ENCODE data around the gene DPCD. TPM values are rescaled to one million over a fixed set of nuclear protein-coding genes. Genes with fewer than 3 reads are reported as not detected.
A peak's percentile ranks its signal among the peaks of the same experiment; 100 is the strongest.
"Not testable (repeated sequence)": the region's sequence is repeated elsewhere in the genome, so short reads cannot be mapped to it uniquely, and the experiment has no call there.

The DPCD gene
- polyA plus RNA-seq, 4 donors: 4.2 to 18.3 (median 12.2) TPM

- H3K36me3 ChIP-seq (ENCODE audit: control insufficient read depth in 3 of 3, insufficient read depth in 2 of 3, low read depth in 1 of 3, low read length in 3 of 3): peaks cover 0 to 40% (median 8%) of the 10 kb centered on the region in 3 donors
- 96 to 99% (median 98%) methylated on average over 9 of the region's 9 CpGs for WGBS, 3 donors
- no peak overlapping the region for H3K4me3 ChIP-seq (ENCODE audit: low read depth in 1 of 3, low read length in 3 of 3)
- H3K4me1 ChIP-seq (ENCODE audit: control insufficient read depth in 3 of 3, insufficient read depth in 2 of 3, low read depth in 1 of 3, low read length in 2 of 3): peaks cover 7 to 13% (median 9%) of the 10 kb centered on the region in 3 donors
- no peaks in the 10 kb centered on the region for H3K27me3 ChIP-seq (ENCODE audit: control insufficient read depth in 3 of 3, insufficient read depth in 3 of 3, low read length in 3 of 3)
- no peak overlapping the region for H3K27ac ChIP-seq (ENCODE audit: low read depth in 1 of 3, low read length in 2 of 3)
- no peaks in the 10 kb centered on the region for H3K9me3 ChIP-seq (ENCODE audit: control insufficient read depth in 2 of 2, insufficient read depth in 1 of 2, low read depth in 1 of 2, low read length in 1 of 2)
- FAIRE-seq (no peak), DNase-seq (no peak)
Measured at GRCh38 chr10:101585841-101586240, 2.3 kb upstream of the DPCD start.

- peak overlapping the region in 2 of 3 donors; percentile 76 to 98 for H3K4me3 ChIP-seq (ENCODE audit: low read depth in 1 of 3, low read length in 3 of 3)
- WGBS, 3 donors: 25 to 60% (median 46%) methylated on average over 5 of the region's 5 CpGs
Measured at GRCh38 chr10:101588879-101589278, 758 bp downstream of the DPCD start.

GRCh38 chr10:101593331-101593730 lies 5.2 kb downstream of the DPCD start:
- H3K27ac ChIP-seq (ENCODE audit: low read depth in 1 of 3, low read length in 2 of 3); H3K4me3 ChIP-seq (ENCODE audit: low read depth in 1 of 3, low read length in 3 of 3); H3K4me1 ChIP-seq (ENCODE audit: control insufficient read depth in 3 of 3, insufficient read depth in 2 of 3, low read depth in 1 of 3, low read length in 2 of 3); H3K27me3 ChIP-seq (ENCODE audit: control insufficient read depth in 3 of 3, insufficient read depth in 3 of 3, low read length in 3 of 3); H3K36me3 ChIP-seq (ENCODE audit: control insufficient read depth in 3 of 3, insufficient read depth in 2 of 3, low read depth in 1 of 3, low read length in 3 of 3); DNase-seq; H3K9me3 ChIP-seq (ENCODE audit: control insufficient read depth in 2 of 2, insufficient read depth in 1 of 2, low read depth in 1 of 2, low read length in 1 of 2); FAIRE-seq: not testable (repeated sequence)
- WGBS, 3 donors: 60 to 97% (median 73%) methylated on average over 2 of the region's 2 CpGs

More at GRCh38 chr10:101588879-101589278, 758 bp downstream of the DPCD start:
- FAIRE-seq (no peak), DNase-seq (peak; percentile 44 to 53)
- Histone ChIP-seq H3K4me1 (ENCODE audit: control insufficient read depth in 3 of 3, insufficient read depth in 2 of 3, low read depth in 1 of 3, low read length in 2 of 3) (peaks cover 7 to 13% (median 9%) of the 10 kb centered on the region in 3 donors), H3K36me3 (ENCODE audit: control insufficient read depth in 3 of 3, insufficient read depth in 2 of 3, low read depth in 1 of 3, low read length in 3 of 3) (peaks cover 0 to 16% (median 2%) of the 10 kb centered on the region in 3 donors), H3K27ac (ENCODE audit: low read depth in 1 of 3, low read length in 2 of 3) (no peak overlapping the region), H3K9me3 (ENCODE audit: control insufficient read depth in 2 of 2, insufficient read depth in 1 of 2, low read depth in 1 of 2, low read length in 1 of 2) (no peaks in the 10 kb centered on the region), H3K27me3 (ENCODE audit: control insufficient read depth in 3 of 3, insufficient read depth in 3 of 3, low read length in 3 of 3) (no peaks in the 10 kb centered on the region)

GRCh38 chr10:101595591-101596433 lies 7.7 kb downstream of the DPCD start:
- DNase-seq: no peak
- H3K27me3 ChIP-seq (ENCODE audit: control insufficient read depth in 3 of 3, insufficient read depth in 3 of 3, low read length in 3 of 3): no peaks in the 10 kb centered on the region
- H3K4me3 ChIP-seq (ENCODE audit: low read depth in 1 of 3, low read length in 3 of 3): no peak overlapping the region
- no peak overlapping the region for H3K27ac ChIP-seq (ENCODE audit: low read depth in 1 of 3, low read length in 2 of 3)
- no peaks in the 10 kb centered on the region for H3K9me3 ChIP-seq (ENCODE audit: control insufficient read depth in 2 of 2, insufficient read depth in 1 of 2, low read depth in 1 of 2, low read length in 1 of 2)
- H3K36me3 ChIP-seq (ENCODE audit: control insufficient read depth in 3 of 3, insufficient read depth in 2 of 3, low read depth in 1 of 3, low read length in 3 of 3): peaks cover 0 to 11% (median 0%) of the 10 kb centered on the region in 3 donors
- H3K4me1 ChIP-seq (ENCODE audit: control insufficient read depth in 3 of 3, insufficient read depth in 2 of 3, low read depth in 1 of 3, low read length in 2 of 3): peaks cover 0 to 3% (median 0%) of the 10 kb centered on the region in 3 donors
- no peak for FAIRE-seq
- WGBS, 3 donors: 75 to 84% (median 80%) methylated on average over 13 of the region's 13 CpGs

GRCh38 chr10:101597091-101597900 lies 9.2 kb downstream of the DPCD start:
- Histone ChIP-seq H3K4me3 (ENCODE audit: low read depth in 1 of 3, low read length in 3 of 3) (no peak overlapping the region), H3K27ac (ENCODE audit: low read depth in 1 of 3, low read length in 2 of 3) (no peak overlapping the region), H3K4me1 (ENCODE audit: control insufficient read depth in 3 of 3, insufficient read depth in 2 of 3, low read depth in 1 of 3, low read length in 2 of 3) (peaks cover 0 to 3% (median 0%) of the 10 kb centered on the region in 3 donors), H3K9me3 (ENCODE audit: control insufficient read depth in 2 of 2, insufficient read depth in 1 of 2, low read depth in 1 of 2, low read length in 1 of 2) (no peaks in the 10 kb centered on the region), H3K27me3 (ENCODE audit: control insufficient read depth in 3 of 3, insufficient read depth in 3 of 3, low read length in 3 of 3) (no peaks in the 10 kb centered on the region), H3K36me3 (ENCODE audit: control insufficient read depth in 3 of 3, insufficient read depth in 2 of 3, low read depth in 1 of 3, low read length in 3 of 3) (peaks cover 0 to 23% (median 0%) of the 10 kb centered on the region in 3 donors)
- WGBS, 3 donors: 82 to 93% (median 87%) methylated on average over 14 of the region's 14 CpGs
- no peak for DNase-seq
- FAIRE-seq: no peak

GRCh38 chr10:101601541-101601940 lies 13.4 kb downstream of the DPCD start:
- Histone ChIP-seq H3K4me3 (ENCODE audit: low read depth in 1 of 3, low read length in 3 of 3) (no peak overlapping the region), H3K27ac (ENCODE audit: low read depth in 1 of 3, low read length in 2 of 3) (no peak overlapping the region), H3K4me1 (ENCODE audit: control insufficient read depth in 3 of 3, insufficient read depth in 2 of 3, low read depth in 1 of 3, low read length in 2 of 3) (no peaks in the 10 kb centered on the region), H3K36me3 (ENCODE audit: control insufficient read depth in 3 of 3, insufficient read depth in 2 of 3, low read depth in 1 of 3, low read length in 3 of 3) (peaks cover 2 to 43% (median 2%) of the 10 kb centered on the region in 3 donors), H3K9me3 (ENCODE audit: control insufficient read depth in 2 of 2, insufficient read depth in 1 of 2, low read depth in 1 of 2, low read length in 1 of 2) (no peaks in the 10 kb centered on the region), H3K27me3 (ENCODE audit: control insufficient read depth in 3 of 3, insufficient read depth in 3 of 3, low read length in 3 of 3) (no peaks in the 10 kb centered on the region)
- FAIRE-seq (no peak), DNase-seq (no peak)
- WGBS, 3 donors: 86 to 94% (median 94%) methylated on average over 1 of the region's 1 CpG

- no peak overlapping the region for H3K27ac ChIP-seq (ENCODE audit: low read depth in 1 of 3, low read length in 2 of 3)
- H3K9me3 ChIP-seq (ENCODE audit: control insufficient read depth in 2 of 2, insufficient read depth in 1 of 2, low read depth in 1 of 2, low read length in 1 of 2): no peaks in the 10 kb centered on the region
- no peaks in the 10 kb centered on the region for H3K27me3 ChIP-seq (ENCODE audit: control insufficient read depth in 3 of 3, insufficient read depth in 3 of 3, low read length in 3 of 3)
- FAIRE-seq (no peak), DNase-seq (peak; percentile 64 to 72)
- no peak overlapping the region for H3K4me3 ChIP-seq (ENCODE audit: low read depth in 1 of 3, low read length in 3 of 3)
- WGBS, 3 donors: 52 to 59% (median 52%) methylated on average over 6 of the region's 6 CpGs
- no peaks in the 10 kb centered on the region for H3K4me1 ChIP-seq (ENCODE audit: control insufficient read depth in 3 of 3, insufficient read depth in 2 of 3, low read depth in 1 of 3, low read length in 2 of 3)
- peaks cover 2 to 53% (median 2%) of the 10 kb centered on the region in 3 donors for H3K36me3 ChIP-seq (ENCODE audit: control insufficient read depth in 3 of 3, insufficient read depth in 2 of 3, low read depth in 1 of 3, low read length in 3 of 3)
Measured at GRCh38 chr10:101602761-101603398, 14.8 kb downstream of the DPCD start.

GRCh38 chr10:101607124-101607523 lies 19.0 kb downstream of the DPCD start:
- no peaks in the 10 kb centered on the region for H3K27me3 ChIP-seq (ENCODE audit: control insufficient read depth in 3 of 3, insufficient read depth in 3 of 3, low read length in 3 of 3)
- 62 to 90% (median 73%) methylated on average over 2 of the region's 2 CpGs for WGBS, 3 donors
- no peak overlapping the region for H3K27ac ChIP-seq (ENCODE audit: low read depth in 1 of 3, low read length in 2 of 3)
- FAIRE-seq (no peak), DNase-seq (no peak)
- H3K9me3 ChIP-seq (ENCODE audit: control insufficient read depth in 2 of 2, insufficient read depth in 1 of 2, low read depth in 1 of 2, low read length in 1 of 2): no peaks in the 10 kb centered on the region
- no peaks in the 10 kb centered on the region for H3K4me1 ChIP-seq (ENCODE audit: control insufficient read depth in 3 of 3, insufficient read depth in 2 of 3, low read depth in 1 of 3, low read length in 2 of 3)
- H3K36me3 ChIP-seq (ENCODE audit: control insufficient read depth in 3 of 3, insufficient read depth in 2 of 3, low read depth in 1 of 3, low read length in 3 of 3): peaks cover 6 to 77% (median 7%) of the 10 kb centered on the region in 3 donors
- H3K4me3 ChIP-seq (ENCODE audit: low read depth in 1 of 3, low read length in 3 of 3): no peak overlapping the region
